Inflammatory macrophage treated with lipopolysaccharide for 1 hour (primary cell): ENCODE measurements around the gene TRAF3IP1.
"Not testable (repeated sequence)": the region's sequence is repeated elsewhere in the genome, so short reads cannot be mapped to it uniquely, and the experiment has no call there.

Source experiments
- DNase-seq, 2 donors: peaks; one replicate each; pipeline ENCODE4 v3.0.0-alpha.2; 2020 to 2022

Gene TRAF3IP1

DNA sequence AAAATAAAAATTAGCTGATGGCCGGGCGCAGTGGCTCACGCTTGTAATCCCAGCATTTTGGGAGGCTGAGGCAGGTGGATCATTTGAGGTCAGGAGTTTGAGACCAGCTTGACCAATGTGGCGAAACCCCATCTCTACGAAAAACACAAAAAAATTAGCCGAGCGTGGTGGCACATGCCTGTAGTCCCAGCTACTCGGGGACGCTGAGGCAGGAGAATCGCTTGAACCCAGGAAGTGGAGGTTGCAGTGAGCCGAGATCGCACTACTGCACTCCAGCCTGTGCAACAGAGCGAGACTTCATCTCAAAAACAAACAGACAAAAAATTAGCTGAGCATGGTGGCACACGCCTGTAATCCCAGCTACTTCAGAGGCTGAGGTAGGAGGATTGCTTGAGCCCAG, 9.6 kb upstream of the TRAF3IP1 start:
- DNase-seq, result not testable (repeated sequence)

DNA sequence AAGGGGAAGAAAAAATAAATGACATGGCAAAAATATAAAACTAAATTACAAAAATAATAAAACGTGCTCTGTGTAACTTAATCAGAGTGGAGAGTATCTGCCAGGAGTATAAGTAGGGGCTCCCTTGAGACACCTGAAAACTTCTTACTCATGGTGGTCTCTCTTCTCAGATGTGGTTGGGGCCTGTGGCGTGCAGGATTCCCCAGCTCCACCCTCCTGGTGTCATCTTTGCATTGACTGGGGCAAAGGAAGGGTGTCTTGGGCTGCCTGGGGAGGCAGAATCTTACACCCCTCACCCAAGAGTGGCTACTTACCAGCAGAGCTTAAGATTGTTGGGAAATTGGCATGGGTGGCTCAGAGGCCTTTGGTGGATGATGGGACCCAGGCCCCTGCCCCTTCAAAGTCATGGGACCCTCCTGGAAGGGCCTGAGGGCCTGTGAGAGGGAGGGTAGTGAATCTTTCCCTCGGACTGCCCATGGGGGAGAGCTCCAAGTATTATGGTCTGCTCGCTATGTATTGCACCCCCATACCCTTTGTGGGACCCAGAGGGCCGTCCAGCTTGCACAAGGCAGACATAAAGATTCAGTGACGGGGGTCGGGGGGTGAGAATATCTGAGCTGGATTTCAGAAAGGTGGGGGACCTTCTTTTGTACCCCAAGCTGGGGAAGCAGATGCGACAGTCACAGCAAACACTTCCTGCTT, 6.9 kb upstream of the TRAF3IP1 start:
- DNase-seq, result no peak

DNA sequence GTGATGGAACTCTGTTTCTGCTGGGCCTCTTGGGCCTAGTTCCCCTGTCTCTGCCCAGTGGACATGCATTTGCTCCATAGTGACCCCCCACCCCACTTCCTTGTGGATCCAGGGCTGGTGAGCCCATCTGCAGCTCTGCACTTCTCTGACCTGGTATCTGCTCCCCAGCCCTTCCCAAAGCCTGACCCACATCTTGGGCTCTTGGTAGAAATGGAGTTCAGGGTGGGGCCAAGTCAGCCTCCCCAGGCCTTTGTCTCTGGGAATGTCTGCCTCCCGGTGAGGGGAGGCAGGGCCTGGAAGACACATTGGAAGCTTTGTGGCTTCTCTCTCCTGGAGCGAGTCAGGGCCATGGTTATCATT, 6.3 kb upstream of the TRAF3IP1 start:
- no peak for DNase-seq

DNA sequence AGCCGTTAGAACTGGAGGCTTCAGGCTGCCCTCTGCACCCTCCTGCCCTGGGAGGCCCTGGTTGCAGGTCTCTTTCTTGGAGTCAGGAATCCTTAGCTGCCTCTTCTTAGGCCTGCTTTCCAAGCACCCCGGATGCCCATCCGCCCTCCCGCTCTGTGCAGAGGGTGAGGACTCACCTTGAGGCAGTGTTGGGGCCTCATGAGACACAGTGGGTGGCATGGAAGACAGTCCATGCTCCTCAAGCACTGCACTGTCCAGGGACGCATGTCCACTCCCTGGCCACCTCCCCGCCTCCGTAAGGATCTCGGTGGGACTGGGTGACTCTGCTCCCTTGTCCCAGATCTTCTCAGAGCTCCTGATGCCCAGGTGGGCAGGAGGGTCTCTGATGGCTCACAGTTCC, 5.7 kb upstream of the TRAF3IP1 start:
- no peak for DNase-seq

DNA sequence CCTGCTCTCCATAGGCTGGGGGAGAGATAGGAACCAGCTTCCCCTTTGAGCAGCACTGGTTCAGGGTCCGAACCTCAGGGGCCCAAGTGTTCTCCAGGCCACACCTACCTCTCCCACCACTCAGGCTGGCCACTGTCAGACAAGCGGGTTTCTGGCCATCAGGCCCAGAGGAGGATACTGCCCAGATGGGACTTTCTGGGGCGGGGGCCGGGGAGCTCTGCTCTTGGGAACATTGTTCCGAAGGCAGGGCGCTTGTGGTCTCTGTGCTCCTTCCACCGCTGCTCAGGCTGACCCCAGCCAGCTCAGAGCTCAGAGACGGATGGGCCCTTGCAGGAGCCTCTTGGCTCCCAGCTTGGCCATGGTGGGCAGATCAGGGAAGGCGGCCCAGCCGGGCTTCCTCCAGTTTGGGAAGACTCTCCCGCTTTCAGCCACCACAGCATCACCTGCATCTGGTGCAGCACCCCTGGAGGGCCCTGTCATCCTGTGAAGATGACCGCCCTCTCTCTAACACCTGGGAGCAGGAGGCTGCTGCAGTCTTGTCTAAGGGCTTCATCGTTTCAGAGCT, 5.2 kb upstream of the TRAF3IP1 start:
- DNase-seq, result no peak

DNA sequence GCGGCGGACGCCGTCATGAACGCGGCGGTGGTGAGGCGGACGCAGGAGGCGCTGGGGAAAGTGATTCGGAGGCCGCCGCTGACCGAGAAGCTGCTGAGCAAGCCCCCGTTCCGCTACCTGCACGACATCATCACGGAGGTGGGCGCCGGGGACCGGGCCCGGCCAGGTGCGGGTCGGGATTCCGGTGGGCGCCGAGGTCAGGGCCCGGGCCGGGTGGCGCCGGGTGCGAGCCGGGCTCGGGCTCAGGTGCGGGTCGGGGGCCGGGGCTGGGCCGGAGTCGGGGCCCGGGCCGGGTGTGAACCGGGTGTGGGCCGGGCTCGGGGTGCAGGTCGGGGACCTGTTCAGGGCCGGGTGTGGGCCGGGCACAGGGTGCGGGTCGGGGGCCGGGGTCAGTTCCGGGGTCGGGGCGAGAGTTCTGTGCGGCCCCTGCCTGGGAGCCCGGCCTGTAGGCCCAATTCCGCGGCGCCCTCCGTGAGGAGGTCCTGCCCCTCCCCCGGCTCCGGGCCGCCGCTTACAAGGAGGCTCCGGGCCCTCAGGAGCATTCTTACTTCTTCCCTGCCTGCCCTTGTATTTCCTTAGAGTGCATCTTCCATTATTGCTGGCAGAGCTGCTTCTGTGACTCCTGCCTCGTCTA, 447 bp downstream of the TRAF3IP1 start:
- peak in 1 of 2 donors; percentile 1 for DNase-seq

DNA sequence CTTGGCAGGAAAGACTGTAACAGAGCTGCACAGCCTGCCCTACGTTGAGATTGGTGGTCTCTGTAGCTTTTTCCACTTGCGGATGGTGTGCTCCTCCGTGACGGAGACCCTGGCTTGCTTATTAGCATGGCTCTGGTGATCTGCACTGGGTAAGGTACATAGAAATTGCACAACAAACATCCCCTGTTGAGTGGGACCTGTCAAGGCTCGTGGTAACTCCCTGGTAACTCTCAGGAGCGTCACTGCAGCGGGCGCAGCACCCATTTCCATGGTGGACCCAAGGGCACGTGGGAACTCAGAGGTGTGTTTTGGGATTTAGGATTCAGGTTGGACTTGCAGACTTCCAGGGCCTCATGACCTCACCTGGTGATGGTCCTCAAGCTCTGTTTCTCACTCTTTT, 1.1 kb downstream of the TRAF3IP1 start:
- no peak for DNase-seq

DNA sequence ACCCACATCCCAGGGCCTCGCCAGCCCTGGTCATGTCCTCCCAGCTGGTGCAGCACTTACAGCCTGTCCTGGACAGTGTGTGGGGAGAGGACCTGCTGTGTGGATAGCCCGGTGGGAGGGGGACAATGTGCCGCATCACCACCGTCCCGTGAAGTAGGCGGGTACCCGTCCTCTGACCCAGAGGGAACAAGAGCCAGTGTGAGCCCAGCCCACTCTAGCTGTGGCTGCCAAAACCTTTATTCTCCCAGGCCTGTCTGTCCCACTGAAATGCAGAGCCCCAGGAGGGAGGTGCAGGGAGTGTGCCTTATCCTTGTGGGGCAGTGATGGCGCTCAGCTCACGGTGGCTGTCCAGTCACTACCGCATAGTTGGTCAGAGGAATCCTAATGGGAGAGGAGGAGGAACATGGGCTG, 1.7 kb downstream of the TRAF3IP1 start:
- no peak for DNase-seq

DNA sequence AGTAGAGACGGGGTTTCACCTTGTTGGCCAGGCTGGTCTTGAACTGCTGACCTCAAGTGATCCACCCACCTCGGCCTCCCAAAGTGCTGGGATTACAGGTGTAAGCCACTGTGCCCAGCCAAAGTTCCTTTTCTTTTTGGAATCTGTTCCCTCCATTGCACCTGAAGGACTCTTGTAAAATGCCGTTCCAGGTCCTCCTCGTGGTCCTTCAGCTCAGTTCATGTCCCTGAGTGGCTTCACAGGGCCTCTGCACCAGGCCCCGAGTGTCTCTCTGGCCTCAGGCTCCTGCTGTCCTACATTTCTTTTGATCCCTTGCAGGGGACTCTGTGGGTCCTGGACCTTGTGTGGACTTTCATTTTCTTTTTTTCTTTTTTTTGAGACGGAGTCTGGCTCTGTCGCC, 3.9 kb downstream of the TRAF3IP1 start:
- not testable (repeated sequence) for DNase-seq

DNA sequence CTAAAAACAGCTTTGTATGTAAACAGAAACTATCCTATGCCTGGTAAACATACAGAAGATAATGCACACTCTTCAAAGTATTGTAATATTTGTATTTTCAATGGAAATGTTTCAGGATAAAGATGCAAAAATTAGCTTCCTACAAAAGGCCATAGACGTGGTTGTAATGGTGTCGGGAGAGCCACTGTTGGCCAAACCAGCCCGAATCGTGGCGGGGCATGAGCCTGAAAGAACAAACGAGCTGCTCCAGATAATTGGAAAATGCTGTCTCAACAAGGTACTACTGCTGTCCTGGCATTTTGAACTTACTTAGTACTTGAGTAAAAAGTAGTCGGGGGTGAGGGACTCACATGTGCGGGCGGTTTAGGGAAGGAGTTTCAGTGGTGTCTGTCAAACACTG, 5.4 kb downstream of the TRAF3IP1 start:
- DNase-seq, result no peak

DNA sequence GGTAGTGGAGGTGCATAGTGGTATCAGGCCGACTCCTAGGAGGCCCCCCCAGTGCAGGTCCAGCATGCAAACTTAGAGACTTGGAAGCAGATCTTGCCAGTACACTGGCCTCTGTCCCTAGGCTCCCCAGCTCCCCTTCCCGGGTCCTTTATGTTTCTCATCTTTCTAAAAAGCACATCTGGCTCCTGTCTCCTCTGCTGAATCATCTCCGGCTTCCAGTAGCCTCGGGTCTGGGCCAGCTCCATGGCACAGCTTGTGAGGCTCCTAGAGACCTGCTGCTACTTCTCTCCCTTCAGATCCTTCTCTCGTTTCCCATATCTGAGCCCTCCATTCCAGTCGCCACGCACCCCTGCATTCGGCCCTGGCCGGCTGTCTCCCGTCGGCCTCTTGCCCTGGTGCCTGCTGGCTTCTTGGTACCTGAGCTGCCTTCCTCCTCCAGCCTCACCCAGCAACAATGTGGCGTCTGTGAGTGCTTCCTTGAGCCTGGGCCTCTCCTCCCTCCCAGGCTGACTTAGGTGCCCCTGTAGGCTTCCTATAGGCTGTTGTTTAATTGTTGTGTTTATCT, 6.6 kb downstream of the TRAF3IP1 start:
- DNase-seq, result no peak

DNA sequence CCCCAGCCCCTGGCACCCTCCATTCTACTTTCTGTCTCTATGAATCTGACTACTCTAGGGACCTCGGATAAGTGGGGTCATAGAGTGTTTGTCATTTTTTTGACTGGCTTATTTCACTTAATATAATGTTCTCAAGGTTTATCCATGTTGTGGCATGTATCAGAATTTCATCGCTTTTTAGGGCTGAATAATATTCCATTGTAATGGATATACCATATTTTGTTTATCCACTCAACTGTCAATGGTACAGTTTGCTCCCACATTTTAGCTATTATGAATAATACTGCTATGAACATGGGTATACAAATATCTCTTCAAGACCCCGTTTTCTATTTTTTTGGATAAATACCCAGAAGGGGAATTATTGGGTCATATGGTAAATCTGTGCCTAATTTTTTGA, 7.4 kb downstream of the TRAF3IP1 start:
- no peak for DNase-seq

DNA sequence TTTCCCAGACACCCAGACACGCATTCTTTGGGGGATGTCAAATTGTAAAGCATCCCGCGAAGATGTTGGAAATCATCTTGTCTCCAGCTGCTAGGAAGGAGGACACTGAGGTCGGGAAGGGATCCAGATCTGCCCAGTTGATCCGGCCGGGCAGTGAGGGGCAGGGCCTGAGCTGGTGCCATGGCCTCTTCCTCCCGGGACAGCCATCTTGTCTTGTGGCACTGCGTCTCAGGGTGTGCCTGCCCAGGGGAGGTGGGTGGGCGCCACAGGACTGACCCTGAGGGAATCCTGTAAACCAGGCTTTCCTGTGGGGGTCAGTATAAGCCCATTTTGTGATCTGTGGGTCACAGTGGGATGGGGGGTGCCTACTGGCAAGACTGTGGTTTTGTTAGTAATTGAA, 10.1 kb downstream of the TRAF3IP1 start:
- DNase-seq, result no peak

DNA sequence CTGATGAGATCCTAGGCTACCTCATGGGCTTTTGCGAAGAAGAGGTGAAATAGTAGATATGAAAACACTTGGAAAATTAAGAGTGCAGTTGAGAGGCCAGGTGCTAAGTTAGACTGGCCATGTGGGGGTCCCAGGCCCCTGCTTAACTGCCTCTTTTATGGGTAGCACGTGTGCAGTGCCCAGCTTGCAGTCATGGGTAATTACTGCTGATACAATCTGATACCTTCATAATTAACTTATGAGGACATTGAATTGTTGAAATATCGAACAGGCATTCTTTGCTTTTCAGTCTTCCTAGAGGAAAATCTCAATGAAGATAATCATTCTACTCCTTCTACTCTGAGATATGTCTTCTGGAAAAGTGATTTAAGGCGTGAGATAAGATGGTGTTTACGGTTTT, 11.6 kb downstream of the TRAF3IP1 start:
- no peak for DNase-seq

DNA sequence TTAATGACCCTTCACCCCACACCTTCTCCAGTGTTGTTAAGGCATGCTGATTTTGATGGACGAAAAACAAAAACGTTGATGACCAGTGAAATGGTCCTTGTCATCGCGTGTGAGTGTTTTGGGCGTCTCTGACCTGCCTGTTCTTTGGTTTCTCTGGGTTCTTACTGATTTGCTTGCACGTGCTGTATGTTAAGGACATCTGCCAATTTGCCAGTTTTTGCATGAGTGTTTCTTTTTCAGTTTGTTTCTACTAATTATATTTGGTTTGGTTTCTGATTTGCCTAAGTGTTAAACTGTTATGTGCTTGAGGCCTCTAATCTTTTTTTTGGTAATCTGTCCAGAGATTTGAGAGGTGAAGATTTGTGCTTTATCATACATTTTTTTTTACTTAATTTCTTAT, 14.6 kb downstream of the TRAF3IP1 start:
- DNase-seq, result no peak

DNA sequence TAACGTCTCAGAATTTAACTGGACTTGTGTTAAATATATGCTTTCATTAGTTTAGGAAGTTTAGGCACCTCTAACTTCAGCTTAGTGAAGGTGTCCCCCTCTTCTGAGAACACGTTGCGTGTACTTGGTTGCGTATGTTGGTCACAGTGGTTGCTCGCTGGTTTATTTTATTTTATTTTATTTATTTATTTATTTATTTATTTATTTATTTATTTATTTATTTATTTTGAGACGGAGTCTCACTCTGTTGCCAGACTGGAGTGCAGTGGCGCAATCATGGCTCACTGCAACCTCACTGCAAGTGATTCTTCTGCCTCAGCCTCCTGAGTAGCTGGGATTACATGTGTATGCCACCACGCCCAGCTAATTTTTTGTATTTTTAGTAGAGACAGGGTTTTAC, 15.3 kb downstream of the TRAF3IP1 start:
- DNase-seq, result not testable (repeated sequence)

DNA sequence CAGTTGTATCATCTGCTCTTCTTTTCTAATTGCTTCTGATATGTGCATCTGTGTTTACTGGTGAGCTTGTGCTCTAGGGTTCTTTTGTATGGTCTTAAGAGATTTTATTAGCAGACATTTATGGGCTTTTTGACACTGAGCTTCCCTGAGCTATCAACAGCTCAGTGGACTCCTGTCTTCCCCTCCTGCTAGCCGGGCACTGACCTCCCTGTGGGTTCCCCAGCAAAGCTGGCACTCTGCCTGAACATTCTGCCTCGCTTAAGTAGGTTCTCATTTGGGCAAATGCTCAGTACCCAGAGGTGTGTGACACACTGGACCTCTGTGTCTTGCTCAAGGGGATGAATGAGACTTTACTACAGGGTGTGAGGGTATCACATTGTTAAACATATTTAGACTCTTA, 15.8 kb downstream of the TRAF3IP1 start:
- DNase-seq, result no peak

DNA sequence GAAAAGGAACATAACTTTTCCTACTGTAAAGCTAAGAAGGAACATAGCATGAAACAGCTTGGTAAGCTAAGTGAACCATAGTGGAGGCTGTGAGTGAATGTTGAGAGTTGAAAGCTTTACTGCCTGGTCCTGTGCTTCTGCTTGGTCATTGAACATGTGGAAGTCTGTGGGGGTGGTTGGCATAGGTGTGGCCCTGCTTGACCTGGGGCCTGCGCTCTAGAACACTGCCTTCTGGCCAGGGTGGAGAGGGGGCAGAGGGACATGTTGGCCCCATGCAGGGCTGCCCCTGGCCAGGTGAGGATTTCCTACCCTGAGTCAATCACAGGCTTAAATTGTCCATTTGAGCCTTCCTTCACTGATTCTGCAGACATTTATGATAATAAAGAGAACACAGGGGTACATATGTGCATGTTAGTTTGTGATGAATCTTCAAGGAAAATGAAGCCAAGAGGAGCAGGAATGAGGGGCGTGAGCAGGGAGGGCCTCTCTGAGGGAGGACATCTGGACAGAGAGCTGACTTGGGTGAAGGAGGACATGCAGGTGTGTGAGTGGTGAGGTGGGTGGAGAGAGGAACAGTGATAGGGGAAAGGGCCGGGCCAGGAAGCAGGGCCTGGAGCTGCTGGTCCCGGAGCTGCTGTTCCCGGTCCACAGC, 16.6 kb downstream of the TRAF3IP1 start:
- no peak for DNase-seq

DNA sequence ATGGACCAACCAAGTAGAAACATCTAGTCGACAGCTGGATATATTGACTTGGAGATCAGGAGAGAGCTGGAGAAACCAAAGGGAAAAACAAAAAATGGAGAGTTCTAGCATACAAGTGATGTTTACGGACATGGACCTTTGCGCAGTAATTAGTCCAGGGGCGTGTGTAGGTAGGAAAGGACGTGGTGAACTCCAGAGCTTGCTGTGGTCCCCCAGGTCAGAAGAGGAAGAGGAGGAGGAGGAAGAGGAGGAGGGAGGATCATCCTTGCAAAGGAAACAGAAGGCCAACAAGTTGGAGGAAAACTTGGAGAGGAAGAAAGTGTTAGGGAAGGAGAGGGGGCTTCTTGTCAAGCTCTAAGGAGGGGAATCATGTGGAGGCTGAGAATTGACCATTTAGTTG, 17.5 kb downstream of the TRAF3IP1 start:
- DNase-seq, result no peak

DNA sequence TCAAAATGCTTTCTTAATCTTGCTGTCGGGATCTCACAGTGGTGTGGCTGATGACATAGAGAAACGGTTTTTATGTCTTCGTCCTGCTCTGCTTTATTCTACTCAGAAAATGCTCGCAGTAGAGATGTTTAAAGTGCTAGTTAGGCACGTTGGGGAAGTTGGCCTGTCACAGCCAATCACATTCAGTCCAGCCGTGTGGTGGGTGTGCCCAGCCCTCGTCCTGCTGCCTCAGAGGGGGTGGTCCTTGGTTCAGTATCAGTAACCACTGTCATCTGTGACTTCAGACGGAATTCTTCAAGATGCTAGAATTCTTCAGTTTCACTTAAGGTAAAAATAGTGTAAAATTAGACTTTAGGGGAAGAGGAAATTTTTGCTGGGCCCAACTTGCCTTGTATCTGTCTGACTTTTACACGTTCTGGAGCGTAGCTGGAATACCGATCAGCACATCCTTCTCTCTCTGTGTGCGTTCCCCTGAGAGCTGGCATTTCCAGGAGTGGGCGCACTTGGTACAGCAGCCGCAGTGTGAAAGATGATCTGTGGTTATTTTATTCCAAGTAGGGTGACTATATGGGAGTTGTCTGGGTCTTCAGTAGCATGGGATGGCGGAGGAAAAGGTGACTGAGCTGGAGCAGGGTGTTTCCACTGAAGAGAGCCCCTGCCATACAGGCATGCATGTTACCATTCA, 18.5 kb downstream of the TRAF3IP1 start:
- DNase-seq, result no peak

DNA sequence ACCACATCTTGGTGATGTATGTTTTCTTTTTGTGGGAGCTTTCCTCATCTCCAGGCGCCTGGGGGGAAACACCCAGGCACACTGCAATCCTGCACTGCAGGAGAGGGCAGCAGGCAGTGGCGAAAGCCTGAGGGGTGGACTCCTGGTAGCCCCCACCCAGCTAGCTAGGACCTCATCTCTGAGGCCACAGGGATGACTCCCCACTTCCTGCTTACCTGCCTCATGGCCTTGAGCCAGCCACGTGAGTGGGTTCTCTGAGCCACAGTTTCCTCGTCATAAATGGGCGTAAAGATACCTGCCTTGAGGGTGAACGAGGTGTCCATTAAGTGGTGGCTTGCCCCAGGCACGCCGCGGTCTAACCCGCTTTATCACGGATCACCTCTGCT, 19.1 kb downstream of the TRAF3IP1 start:
- DNase-seq, result no peak

DNA sequence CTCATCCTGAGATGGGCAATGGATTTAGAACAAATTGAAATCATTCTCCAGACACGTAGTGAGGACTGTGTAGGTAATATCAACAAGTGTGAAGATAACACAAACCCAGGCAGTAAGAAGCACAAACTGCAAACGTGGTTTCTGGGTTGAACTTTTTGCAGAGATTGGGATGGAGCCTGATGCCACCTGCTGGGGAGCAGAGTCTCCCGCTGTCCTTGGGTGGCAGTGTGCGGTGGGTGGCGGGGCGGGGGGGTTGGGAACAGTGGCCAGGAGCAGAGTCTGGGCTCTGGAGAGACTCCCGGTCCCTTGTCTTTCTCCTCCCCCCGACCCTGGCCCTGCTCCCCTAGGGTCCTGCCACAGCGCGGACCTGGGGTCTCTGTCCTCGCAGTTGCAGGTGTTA, 19.5 kb downstream of the TRAF3IP1 start:
- no peak for DNase-seq

DNA sequence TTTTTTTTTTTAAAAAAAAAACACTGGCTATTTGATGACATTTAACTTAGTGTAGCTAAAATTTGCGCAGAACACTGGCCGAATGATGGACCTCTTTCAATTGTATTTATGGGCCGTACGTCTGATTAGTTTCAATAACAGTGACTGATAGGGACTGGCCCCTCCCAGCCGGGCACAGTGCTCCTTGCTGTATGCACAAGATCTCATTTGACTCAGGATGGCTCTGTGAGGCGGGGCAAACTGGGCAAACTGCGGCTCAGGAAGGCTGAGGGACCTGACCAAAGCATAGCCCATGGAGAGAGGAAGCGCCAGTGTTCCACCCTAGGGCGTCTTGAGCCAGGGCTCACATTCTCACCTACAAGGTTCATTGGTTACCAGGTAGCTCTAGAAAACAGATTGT, 21.2 kb downstream of the TRAF3IP1 start:
- no peak for DNase-seq
